ENCODE results near the gene CMSS1. TPM values are rescaled to one million over a fixed set of nuclear protein-coding genes. Genes with fewer than 3 reads are reported as not detected.

Gene CMSS1
- polyA plus RNA-seq, 1 of the 3 experiments (the other 2 are of a cell fraction), result 9.1 TPM

DNA sequence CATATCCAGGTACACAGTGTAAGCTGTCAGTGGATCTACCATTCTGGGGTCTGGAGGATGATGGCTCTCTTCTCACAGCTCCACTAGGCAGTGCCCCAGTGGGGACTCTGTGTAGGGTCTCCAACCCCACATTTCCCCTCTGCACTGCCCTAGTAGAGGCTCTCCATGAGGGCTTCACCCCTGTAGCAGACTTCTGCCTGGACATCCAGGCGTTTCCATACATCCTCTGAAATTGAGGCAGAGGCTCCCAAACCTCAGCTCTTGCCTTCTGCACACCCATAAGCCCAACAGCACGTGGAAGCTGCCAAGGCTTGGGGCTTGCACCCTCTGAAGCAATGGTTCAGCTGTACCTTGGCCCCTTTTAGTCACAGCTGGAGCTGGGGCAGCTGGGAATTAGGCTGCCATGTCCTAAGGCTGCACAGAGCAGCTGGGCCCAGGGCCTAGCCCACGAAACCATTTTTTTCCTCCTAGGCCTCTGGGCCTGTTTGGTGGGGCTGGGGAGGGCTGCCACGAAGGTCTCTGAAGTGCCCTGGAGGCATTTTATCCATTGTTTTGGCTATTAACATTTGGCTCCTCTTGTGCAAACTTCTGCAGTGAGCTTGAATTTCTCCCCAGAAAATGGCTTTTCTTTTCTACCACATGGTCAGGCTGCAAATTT is 362.2 kb downstream of the CMSS1 start:
- Histone ChIP-seq H3F3A (replicated peaks; ENCODE audit: insufficient read depth) (no peaks in the 10 kb centered on the region), H3K4me3 (ENCODE audit: low read depth in 2 of 2, low read length in 1 of 2) (no peak overlapping the region; a peak in 1 of 4 replicates), H3K9ac (no peak overlapping the region), H2AFZ (ENCODE audit: low read depth) (no peak overlapping the region), H3K4me2 (no peak overlapping the region), H3K4me1 (ENCODE audit: control insufficient read depth in 1 of 2, insufficient read depth in 2 of 2, low read depth in 1 of 2, low read length in 1 of 2) (peaks cover 0 to under 1% of the 10 kb centered on the region in 2 experiments; a peak in 2 of 4 replicates), H3K9me3 (peaks cover 6% of the 10 kb centered on the region; the same call in 1 of the 2 replicates), H3K36me3 (replicated peaks in 1 of 2; ENCODE audit: control insufficient read depth in 1 of 2, insufficient read depth in 2 of 2, low read length in 1 of 2) (no peaks in the 10 kb centered on the region), H4K20me1 (ENCODE audit: insufficient read depth) (no peaks in the 10 kb centered on the region), H3K79me2 (ENCODE audit: insufficient read depth) (no peaks in the 10 kb centered on the region), H3K9me2 (no peaks in the 10 kb centered on the region), H3K27me3 (ENCODE audit: insufficient read depth) (no peaks in the 10 kb centered on the region), H3K27ac (ENCODE audit: low read depth in 2 of 2, low read length in 1 of 2) (no peak overlapping the region)
- CTCF ChIA-PET, result no interaction called here
- DNase-seq, result no peak
- TF ChIP-seq RFX5 (IDR thresholded peaks at IDR 0.05; ENCODE audit: low read length), result no peak
- TF ChIP-seq NFIC (IDR thresholded peaks at IDR 0.05; ENCODE audit: borderline replicate concordance), result no peak
- no peak for TF ChIP-seq GABPA (IDR thresholded peaks at IDR 0.05; ENCODE audit: low read depth)
- no peak for TF ChIP-seq EP300 (IDR thresholded peaks at IDR 0.05; ENCODE audit: borderline replicate concordance in 1 of 2, low read depth in 1 of 2, low read length in 1 of 2)
- no peak for TF ChIP-seq RCOR1 (IDR thresholded peaks at IDR 0.05; ENCODE audit: low read length)
- TF ChIP-seq, protein P1, sequence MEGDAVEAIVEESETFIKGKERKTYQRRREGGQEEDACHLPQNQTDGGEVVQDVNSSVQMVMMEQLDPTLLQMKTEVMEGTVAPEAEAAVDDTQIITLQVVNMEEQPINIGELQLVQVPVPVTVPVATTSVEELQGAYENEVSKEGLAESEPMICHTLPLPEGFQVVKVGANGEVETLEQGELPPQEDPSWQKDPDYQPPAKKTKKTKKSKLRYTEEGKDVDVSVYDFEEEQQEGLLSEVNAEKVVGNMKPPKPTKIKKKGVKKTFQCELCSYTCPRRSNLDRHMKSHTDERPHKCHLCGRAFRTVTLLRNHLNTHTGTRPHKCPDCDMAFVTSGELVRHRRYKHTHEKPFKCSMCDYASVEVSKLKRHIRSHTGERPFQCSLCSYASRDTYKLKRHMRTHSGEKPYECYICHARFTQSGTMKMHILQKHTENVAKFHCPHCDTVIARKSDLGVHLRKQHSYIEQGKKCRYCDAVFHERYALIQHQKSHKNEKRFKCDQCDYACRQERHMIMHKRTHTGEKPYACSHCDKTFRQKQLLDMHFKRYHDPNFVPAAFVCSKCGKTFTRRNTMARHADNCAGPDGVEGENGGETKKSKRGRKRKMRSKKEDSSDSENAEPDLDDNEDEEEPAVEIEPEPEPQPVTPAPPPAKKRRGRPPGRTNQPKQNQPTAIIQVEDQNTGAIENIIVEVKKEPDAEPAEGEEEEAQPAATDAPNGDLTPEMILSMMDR (IDR thresholded peaks at IDR 0.05), result no peak
- no peak for TF ChIP-seq TCF12 (IDR thresholded peaks at IDR 0.05)
- TF ChIP-seq, protein P2, sequence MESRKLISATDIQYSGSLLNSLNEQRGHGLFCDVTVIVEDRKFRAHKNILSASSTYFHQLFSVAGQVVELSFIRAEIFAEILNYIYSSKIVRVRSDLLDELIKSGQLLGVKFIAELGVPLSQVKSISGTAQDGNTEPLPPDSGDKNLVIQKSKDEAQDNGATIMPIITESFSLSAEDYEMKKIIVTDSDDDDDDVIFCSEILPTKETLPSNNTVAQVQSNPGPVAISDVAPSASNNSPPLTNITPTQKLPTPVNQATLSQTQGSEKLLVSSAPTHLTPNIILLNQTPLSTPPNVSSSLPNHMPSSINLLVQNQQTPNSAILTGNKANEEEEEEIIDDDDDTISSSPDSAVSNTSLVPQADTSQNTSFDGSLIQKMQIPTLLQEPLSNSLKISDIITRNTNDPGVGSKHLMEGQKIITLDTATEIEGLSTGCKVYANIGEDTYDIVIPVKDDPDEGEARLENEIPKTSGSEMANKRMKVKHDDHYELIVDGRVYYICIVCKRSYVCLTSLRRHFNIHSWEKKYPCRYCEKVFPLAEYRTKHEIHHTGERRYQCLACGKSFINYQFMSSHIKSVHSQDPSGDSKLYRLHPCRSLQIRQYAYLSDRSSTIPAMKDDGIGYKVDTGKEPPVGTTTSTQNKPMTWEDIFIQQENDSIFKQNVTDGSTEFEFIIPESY (IDR thresholded peaks at IDR 0.05; ENCODE audit: borderline replicate concordance, low read depth), result no peak
- TF ChIP-seq TAF1 (IDR thresholded peaks at IDR 0.05; ENCODE audit: borderline replicate concordance, low read depth, low read length), result no peak
- TF ChIP-seq JUND (IDR thresholded peaks at IDR 0.05), result no peak
- TF ChIP-seq FOXM1 (IDR thresholded peaks at IDR 0.05; ENCODE audit: low read depth), result no peak
- TF ChIP-seq, protein P3, sequence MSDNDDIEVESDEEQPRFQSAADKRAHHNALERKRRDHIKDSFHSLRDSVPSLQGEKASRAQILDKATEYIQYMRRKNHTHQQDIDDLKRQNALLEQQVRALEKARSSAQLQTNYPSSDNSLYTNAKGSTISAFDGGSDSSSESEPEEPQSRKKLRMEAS (IDR thresholded peaks at IDR 0.05; ENCODE audit: low read depth), result no peak
- TF ChIP-seq, protein P4, sequence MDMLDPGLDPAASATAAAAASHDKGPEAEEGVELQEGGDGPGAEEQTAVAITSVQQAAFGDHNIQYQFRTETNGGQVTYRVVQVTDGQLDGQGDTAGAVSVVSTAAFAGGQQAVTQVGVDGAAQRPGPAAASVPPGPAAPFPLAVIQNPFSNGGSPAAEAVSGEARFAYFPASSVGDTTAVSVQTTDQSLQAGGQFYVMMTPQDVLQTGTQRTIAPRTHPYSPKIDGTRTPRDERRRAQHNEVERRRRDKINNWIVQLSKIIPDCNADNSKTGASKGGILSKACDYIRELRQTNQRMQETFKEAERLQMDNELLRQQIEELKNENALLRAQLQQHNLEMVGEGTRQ (IDR thresholded peaks at IDR 0.05; ENCODE audit: borderline replicate concordance, low read depth, low read length), result no peak
- 61% methylated on average over 3 of the region's 4 CpGs for WGBS (ENCODE audit: low lambda C conversion rate)
- POLR2A ChIA-PET, result no interaction called here

Data from SK-N-SH (cell line).